ENCODE measurements around the gene ZNF326. TPM values are rescaled to one million over a fixed set of nuclear protein-coding genes. Genes with fewer than 3 reads are reported as not detected.
"Not testable (repeated sequence)": the region's sequence is repeated elsewhere in the genome, so short reads cannot be mapped to it uniquely, and the experiment has no call there.

Gene ZNF326
- total RNA-seq, 4 donors from 2014 or later = 7.9 to 25.3 (median 18.8) TPM

DNA sequence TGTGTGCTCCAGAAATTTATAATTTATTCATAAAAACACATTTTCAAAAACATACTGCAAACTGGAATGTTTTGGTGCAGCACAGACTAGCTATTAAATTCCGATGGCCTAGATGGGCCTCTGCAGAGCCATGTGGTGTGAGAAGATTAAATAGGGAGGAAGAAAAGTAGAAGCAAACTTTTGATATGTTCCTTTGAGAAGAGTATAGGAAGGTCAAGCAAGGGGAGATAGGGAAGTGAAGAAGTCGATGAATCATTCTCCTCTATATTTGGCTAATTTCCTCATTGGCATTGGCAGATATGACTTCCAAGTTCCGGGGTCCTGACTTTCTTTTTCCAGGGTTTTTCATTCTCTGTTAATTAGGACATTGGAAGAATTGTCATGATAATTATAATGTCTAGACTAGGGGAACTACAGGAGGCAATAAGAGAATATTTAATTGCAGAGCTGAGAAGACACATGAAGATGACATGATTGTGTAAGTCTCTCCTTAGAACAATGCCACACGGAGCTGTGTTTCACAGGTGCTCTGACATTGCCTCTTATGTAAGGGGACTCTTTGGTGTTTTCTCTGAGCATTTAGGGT is 19.3 kb upstream of the ZNF326 start:
- Histone ChIP-seq H3K27ac (no peak overlapping the region), H3K4me1 (peaks cover 0 to 12% (median 0%) of the 10 kb centered on the region in 3 donors), H3K27me3 (no peaks in the 10 kb centered on the region), H3K36me3 (no peaks in the 10 kb centered on the region), H3K4me3 (no peak overlapping the region), H3K9me3 (no peaks in the 10 kb centered on the region)
- TF ChIP-seq, protein P1, sequence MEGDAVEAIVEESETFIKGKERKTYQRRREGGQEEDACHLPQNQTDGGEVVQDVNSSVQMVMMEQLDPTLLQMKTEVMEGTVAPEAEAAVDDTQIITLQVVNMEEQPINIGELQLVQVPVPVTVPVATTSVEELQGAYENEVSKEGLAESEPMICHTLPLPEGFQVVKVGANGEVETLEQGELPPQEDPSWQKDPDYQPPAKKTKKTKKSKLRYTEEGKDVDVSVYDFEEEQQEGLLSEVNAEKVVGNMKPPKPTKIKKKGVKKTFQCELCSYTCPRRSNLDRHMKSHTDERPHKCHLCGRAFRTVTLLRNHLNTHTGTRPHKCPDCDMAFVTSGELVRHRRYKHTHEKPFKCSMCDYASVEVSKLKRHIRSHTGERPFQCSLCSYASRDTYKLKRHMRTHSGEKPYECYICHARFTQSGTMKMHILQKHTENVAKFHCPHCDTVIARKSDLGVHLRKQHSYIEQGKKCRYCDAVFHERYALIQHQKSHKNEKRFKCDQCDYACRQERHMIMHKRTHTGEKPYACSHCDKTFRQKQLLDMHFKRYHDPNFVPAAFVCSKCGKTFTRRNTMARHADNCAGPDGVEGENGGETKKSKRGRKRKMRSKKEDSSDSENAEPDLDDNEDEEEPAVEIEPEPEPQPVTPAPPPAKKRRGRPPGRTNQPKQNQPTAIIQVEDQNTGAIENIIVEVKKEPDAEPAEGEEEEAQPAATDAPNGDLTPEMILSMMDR (IDR thresholded peaks at IDR 0.05) = no peak
- TF ChIP-seq POLR2A (IDR thresholded peaks at IDR 0.05) = no peak
- WGBS, 2 donors = 53% methylated on average over 4 of the region's 4 CpGs
- intact Hi-C loops (cut with DNase I) = no loop called here
- no peak for DNase-seq

DNA sequence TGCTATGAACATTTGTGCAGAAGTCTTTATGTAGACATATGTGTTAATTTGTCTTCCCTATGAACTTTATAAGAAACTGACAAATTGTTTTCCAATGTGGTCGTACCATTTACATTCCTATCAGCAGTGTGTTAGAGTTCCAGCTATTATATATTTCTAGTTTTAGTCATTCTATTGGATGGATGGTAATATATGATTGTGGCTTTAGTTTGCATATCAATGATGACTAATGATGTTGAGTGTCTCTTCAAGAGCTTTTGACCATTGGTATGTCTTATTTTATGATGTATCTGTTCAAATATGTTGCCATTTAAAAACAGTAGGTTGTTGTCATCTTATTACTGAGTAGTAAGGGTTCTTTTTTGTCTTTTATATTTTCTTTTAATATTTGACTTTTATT is 16.2 kb upstream of the ZNF326 start:
- Histone ChIP-seq H3K4me1 (peaks cover 0 to 5% (median 0%) of the 10 kb centered on the region in 3 donors), H3K27ac (no peak overlapping the region), H3K9me3 (no peaks in the 10 kb centered on the region), H3K36me3 (no peaks in the 10 kb centered on the region), H3K4me3 (no peak overlapping the region), H3K27me3 (no peaks in the 10 kb centered on the region)
- intact Hi-C loops (cut with DNase I) = no loop called here
- DNase-seq = no peak
- TF ChIP-seq, protein P1 (IDR thresholded peaks at IDR 0.05) = no peak
- TF ChIP-seq POLR2A (IDR thresholded peaks at IDR 0.05) = no peak
- WGBS, 2 donors = 85 to 88% methylated on average over 1 of the region's 1 CpG

DNA sequence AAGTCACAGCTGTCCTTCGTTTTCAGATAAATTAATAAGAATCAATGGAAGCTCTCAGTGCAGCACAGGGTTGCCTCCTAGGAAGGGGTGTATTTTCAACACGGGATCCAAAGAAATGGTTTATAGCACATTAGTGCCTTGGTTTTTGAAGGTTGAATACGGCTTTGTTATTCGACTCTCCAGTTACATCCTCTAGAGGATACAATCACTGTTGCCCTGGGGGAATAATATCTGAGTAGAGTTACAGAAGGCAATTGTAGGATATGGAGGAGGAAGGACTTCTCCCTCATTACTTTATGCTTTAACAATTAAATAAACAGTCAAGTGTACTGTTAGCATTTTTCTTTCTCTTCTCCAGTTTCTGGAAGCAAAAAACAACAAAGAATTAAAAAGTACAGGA is 14.3 kb upstream of the ZNF326 start:
- H3K4me3 ChIP-seq = no peak overlapping the region
- no peak for DNase-seq
- intact Hi-C loops (cut with DNase I) = no loop called here
- no peaks in the 10 kb centered on the region for H3K27me3 ChIP-seq
- no peaks in the 10 kb centered on the region for H3K4me1 ChIP-seq
- H3K27ac ChIP-seq = no peak overlapping the region
- no peak for TF ChIP-seq POLR2A (IDR thresholded peaks at IDR 0.05)
- TF ChIP-seq, protein P1 (IDR thresholded peaks at IDR 0.05) = no peak
- WGBS, 2 donors = 64 to 82% methylated on average over 4 of the region's 4 CpGs
- no peaks in the 10 kb centered on the region for H3K36me3 ChIP-seq
- H3K9me3 ChIP-seq = no peaks in the 10 kb centered on the region

DNA sequence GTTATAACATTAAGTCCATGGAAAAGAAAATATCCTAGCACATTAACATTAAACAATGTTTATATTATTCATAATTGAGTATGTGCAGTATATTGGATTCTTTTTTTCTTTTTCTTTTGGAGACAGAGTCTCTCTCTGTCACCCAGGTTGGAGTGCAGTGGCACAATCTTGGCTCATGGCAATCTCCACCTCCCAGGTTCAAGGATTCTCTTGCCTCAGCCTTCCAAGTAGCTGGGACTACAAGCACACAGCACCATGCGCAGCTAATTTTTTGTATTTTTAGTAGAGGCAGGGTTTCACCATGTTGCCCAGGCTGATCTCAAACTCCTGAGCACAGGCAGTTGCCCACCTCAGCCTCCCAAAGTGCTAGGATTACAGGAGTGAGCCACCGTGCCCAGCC is 12.1 kb upstream of the ZNF326 start:
- DNase-seq; H3K27me3 ChIP-seq; H3K36me3 ChIP-seq; H3K4me1 ChIP-seq; H3K4me3 ChIP-seq; intact Hi-C loops (cut with DNase I); H3K9me3 ChIP-seq; H3K27ac ChIP-seq: not testable (repeated sequence)
- 87 to 89% methylated on average over 2 of the region's 2 CpGs for WGBS, 2 donors

DNA sequence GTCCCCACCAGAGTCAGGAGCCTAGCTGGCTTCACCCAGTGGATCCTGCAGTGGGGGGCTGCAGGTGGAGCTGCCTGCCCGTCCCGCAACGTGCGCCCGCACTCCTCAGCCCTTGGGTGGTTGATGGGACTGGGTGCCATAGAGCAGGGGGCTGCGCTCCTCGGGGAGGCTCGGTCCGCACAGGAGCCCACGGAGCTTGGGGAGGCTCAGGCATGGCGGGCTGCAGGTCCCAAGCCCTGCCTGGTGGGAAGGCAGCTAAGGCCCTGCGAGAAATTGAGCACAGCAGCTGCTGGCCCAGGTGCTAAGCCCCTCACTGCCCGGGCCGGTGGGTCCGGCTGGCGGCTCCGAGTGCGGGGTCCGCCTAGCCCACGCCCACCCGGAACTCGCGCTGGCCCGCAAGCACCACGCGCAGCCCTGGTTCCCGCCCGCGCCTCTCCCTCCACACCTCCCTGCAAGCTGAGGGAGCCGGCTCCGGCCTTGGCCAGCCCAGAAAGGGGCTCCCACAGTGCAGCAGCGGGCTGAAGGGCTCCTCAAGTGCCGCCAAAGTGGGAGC is 10.3 kb upstream of the ZNF326 start:
- not testable (repeated sequence) for H3K27me3 ChIP-seq, DNase-seq, H3K9me3 ChIP-seq, H3K4me1 ChIP-seq, H3K27ac ChIP-seq, H3K4me3 ChIP-seq, H3K36me3 ChIP-seq
- intact Hi-C loops (cut with DNase I) = loop anchor here (5.0 kb wide), 1 partner anchor 177 kb away; no protein-coding TSS in a partner anchor
- WGBS, 2 donors = 83 to 100% methylated on average over 1 to 2 of the region's 33 CpGs

DNA sequence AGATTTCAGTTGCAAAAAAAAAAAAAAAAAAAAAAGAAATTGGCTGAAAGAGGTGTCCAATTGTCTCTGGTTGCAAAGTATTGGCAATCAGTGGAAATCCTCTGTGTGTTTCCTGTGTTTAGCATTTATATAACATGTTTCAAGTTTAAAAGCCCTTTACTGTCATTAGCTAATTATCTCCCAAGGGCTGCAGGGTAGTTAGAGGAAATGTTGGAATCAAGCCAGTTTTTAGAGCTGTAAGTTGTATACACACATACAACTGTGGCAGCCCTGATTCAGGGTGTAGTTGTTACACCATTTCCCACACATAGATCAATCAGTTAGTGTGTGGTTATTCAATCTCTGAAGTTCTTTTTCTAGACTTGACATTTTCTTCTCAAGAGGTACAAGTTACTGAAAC is 8.9 kb upstream of the ZNF326 start:
- Histone ChIP-seq H3K27me3 (no peaks in the 10 kb centered on the region), H3K9me3 (no peaks in the 10 kb centered on the region), H3K27ac (no peak overlapping the region), H3K36me3 (no peaks in the 10 kb centered on the region), H3K4me3 (no peak overlapping the region), H3K4me1 (peaks cover 0 to 14% (median 0%) of the 10 kb centered on the region in 3 donors)
- no peak for DNase-seq
- TF ChIP-seq, protein P1 (IDR thresholded peaks at IDR 0.05) = no peak
- TF ChIP-seq POLR2A (IDR thresholded peaks at IDR 0.05) = no peak
- intact Hi-C loops (cut with DNase I) = loop anchor here (5.0 kb wide), 1 partner anchor 179 kb away; no protein-coding TSS in a partner anchor

Measured in esophagus squamous epithelium (tissue), 5 donors.